HG03139 (cell line): ENCODE data around the gene SBK2.

Experiments
- ATAC-seq: cut with Tn5 transposase; IDR thresholded peaks from one replicate; pipeline ENCODE4 v1.9.1; 2021; ENCODE audit not compliant: unreplicated experiment

SBK2 gene

DNA sequence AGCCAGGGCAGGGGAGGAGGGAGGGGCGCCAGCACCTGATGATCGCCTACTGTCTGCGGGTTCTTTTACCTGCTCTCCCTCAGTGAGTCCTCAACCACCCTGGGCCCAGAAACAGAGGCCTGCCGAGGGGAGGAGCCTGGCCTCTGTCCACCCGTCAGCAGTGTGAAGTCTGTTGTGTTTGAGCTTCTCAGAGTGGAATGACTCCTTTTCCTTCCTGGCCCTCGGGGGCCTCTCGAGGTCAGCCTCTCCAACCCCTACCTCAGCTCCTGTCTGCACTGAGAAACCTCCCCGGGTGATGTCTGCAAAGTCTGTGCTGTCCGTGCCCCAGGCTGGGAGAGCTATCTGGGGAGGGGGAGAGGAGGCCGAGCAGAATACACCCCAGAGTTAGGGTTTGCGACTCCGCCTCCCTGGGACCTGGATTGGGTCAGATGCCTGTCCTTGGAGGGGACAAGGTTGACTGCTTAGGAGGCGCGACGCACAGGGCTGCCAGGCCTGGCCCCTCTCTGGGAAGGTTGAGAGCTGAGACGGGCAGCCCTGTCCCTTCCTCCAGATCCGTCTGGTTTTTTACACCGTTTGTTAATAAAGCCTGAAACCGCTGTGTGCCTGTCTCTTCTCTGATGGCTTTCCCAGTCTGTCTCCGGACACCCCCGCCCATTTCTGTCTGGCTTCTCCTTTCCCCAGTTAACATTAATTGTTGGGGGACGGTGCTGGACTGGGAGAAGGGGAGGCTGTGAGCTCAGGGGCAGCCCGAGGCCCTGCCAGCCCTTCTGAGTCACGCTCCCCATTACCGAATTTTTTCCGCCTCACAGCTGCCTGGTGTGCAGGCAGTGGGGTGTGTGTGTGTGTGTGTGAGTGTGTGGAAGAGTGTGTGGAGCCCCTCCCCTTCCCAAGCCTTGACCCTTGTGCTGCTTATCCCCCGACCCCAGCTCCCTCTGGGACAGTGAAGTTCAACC is 49.7 kb downstream of the SBK2 start:
- ATAC-seq = no peak

DNA sequence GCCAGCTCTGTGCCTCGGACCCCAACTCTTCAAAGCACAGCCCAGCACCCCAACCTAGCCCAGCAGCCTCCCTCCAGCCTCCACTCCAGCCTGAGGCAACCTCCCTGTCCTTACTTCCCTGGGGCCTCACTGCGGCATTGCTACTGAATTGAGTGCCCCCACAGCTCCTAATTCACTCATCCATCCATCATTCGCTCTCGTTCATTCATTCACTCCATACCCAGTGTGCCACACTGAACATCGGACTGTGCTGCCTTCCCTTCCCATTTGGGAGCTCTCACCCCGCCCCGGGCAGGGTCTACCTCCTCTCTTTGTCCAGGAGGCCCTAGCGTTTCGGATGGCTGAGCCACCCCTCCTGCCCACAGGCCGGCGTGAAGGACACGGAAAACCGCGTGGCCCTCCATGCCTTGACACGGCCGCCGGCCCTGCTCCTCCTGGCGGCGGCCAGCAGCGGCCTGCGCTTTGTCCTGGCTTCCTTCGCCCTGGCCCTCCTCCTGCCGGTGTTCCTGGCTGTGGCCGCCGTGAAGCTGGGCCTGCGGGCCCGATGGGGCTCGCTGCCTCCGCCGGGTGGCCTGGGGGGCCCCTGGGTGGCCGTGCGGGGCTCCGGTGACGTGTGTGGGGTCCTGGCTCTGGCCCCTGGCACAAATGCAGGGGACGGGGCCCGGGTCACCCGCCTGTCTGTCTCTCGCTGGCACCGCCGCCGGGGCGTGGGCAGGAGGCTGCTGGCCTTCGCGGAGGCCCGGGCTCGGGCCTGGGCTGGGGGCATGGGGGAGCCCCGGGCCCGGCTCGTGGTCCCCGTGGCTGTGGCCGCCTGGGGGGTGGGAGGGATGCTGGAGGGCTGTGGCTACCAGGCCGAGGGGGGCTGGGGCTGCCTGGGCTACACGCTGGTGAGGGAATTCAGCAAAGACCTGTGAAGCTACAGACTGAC is 50.6 kb downstream of the SBK2 start:
- ATAC-seq = no peak

DNA sequence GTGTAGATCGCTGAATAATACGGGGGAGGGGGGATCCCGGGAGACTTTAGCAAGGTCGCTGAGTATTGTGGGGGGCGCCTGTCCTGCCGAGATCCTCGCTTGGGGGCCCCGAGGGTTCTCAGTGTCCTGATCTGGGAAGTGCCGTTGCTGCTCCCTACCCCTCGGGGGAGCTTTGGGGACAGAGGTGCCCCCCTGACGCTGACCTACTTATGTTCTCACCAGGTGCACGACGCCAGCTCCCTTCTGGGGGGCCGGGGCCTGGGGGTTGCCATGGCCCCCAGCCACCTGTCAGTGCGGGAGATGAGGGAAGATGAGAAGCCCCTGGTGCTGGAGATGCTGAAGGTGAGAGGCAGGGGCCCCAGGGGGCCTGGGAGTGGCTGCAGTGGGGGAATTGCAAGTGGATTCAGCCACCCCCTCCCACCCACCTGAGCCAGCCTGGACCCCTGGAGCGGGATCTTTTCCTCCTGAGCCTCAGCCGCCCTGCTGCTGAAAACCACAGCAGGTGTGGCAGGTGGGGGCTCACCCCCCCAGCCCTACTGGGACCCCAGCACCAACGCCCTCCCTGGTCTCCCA is 51.4 kb downstream of the SBK2 start:
- ATAC-seq = no peak

DNA sequence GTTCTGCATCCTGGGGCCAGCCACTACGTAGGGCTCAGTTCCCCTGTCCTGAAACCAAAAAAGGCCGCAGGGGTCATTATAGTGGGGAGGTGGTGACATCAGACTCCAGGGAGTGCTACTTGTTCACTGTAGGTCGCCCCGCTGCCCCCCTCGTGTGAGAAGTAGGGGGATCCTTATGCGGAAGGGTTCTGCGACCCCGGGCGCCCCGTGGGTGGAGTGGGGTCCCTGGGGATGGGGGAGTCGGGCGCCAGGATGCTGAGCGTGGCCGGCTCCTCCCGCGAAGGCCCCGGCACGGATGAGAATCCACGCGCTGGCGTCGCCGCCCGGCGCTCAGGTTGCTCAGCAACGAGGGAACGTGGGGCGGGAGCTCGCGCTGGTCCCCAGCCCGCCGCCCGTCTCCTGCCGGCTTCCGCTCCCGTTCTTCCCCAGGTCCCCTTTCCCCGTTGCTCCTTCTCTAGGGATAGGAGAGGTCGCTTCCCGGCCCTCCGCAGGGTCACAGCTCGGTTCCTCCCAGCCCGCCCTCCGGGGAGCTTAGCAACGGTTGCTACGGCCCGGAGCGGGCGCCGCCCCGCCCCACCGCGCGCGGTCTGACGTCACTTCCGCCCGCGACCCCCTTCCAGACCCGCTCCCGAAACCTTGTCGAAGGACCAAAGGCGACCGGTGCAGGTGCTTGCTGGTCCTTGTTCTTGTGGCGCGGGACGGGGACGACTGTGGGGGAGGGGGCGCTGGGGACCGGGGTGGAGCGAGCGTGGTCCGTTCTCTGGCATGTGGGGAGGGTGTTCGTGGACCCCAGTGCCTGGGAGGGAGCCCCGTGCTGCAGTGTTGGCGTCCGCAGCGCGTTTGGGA is 52.1 kb downstream of the SBK2 start, which contains the start of gene NAT14:
Gene NAT14 (plus strand): TSS at position 596 of the 846 bp plus-strand sequence. CDS start 521 bp downstream, outside the sequence.
- ATAC-seq = no peak

DNA sequence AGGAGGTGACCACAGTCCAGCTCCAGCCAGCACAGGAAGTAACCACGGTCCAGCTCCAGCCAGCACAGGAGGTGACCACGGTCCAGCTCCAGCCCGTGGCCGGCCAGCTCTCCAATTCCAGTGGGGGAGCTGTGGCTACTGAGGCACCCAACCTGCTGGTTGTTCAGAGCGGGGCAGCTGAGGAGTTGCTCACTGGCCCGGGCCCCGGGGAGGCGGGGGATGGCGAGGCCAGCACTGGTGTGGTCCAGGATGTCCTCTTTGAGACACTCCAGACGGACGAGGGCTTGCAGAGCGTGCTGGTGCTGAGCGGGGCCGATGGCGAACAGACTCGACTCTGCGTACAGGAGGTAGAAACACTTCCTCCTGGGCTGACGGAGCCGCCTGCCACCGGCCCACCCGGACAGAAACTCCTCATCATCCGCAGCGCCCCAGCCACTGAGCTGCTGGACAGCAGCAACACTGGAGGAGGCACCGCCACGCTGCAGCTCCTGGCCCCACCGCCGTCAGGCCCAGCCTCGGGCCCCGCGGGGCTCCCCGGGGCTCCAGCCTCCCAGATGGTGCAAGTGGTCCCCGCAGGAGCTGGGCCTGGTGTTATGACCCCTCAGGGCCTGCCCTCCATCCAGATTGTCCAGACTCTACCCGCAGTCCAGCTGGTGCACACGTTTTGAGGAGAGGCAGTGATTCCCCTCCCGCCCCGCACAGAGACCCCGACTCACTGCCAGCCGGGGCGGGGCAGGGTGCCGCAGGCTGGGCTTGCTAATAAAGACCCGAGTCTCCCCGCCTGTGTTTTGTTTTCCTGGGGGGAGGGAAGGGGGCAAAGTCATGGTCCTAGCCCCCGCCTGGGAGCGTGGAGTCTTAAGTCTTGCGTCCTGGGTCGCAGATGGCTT is 53.0 kb downstream of the SBK2 start:
- ATAC-seq = no peak

DNA sequence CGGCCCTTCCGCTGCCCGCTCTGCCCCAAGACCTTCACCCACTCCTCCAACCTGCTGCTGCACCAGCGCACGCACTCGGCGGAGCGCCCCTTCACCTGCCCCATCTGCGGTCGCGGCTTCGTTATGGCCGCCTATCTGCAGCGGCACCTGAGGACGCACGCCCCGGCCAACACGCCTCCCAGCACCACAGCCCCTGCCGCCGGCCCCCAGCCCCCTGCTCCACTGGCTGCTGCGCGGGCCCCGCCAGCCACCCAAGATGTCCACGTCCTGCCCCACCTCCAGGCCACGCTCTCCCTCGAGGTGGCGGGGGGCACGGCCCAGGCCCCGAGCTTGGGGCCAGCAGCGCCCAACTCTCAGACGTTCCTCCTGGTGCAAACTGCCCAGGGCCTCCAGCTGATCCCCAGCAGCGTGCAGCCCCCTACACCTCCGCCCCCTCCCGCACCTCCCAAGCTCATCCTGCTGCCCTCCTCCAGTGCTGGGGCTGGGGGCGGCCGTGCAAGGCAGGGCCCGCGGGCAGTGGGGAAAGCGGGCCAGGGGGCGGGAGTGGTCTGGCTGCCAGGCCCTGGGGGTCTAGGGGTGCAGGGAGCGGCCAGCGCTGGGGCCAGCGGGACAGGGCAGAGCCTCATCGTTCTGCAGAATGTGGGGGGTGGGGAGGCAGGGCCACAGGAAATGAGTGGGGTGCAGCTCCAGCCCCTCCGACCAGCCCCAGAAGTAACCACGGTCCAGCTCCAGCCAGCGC is 53.8 kb downstream of the SBK2 start:
- ATAC-seq = no peak

DNA sequence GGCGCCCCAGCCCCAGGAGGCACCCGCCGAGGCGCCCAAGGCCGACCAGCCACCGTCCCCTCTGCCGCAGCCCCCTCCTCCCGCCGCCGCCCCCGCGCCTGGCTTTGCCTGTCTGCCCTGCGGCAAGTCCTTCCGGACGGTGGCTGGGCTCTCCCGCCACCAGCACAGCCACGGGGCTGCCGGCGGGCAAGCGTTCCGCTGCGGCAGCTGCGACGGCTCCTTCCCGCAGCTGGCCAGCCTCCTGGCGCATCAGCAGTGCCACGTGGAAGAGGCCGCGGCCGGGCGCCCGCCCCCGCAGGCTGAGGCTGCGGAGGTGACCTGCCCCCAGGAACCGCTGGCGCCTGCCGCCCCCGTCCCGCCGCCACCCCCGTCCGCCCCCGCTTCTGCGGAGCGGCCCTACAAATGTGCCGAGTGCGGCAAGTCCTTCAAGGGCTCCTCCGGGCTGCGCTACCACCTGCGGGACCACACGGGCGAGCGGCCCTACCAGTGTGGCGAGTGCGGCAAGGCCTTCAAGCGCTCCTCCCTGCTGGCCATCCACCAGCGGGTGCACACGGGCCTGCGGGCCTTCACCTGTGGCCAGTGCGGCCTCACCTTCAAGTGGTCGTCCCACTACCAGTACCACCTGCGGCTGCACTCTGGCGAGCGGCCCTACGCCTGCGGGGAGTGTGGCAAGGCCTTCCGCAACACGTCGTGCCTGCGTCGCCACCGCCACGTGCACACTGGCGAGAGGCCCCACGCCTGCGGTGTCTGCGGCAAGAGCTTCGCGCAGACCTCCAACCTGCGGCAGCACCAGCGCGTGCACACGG is 54.6 kb downstream of the SBK2 start:
- ATAC-seq = no peak

DNA sequence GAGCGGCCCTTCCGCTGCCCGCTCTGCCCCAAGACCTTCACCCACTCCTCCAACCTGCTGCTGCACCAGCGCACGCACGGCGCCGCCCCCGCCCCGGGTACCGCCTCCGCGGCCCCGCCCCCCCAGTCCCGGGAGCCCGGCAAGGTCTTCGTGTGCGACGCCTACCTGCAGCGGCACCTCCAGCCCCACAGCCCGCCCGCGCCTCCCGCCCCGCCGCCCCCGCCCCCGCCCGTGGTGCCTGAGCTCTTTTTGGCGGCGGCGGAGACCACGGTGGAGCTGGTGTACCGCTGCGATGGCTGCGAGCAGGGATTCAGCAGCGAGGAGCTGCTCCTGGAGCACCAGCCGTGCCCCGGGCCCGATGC is 55.2 kb downstream of the SBK2 start:
- ATAC-seq = no peak

DNA sequence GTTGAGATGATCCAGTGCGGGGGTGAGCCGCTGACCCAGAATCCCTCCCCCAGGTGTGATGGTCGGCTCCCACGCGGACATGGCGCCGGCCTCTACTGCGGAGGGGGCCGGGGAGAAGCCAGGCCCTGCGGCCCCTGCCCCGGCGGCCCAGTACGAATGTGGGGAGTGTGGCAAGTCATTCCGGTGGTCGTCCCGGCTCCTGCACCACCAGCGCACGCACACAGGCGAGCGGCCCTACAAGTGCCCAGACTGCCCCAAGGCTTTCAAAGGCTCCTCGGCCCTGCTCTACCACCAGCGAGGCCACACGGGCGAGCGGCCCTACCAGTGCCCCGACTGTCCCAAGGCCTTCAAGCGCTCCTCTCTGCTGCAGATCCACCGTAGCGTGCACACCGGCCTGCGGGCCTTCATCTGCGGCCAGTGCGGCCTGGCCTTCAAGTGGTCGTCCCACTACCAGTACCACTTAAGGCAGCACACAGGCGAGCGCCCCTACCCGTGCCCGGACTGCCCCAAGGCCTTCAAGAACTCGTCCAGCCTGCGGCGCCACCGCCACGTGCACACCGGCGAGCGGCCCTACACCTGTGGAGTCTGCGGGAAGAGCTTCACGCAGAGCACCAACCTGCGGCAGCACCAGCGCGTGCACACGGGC is 55.7 kb downstream of the SBK2 start:
- no peak for ATAC-seq

DNA sequence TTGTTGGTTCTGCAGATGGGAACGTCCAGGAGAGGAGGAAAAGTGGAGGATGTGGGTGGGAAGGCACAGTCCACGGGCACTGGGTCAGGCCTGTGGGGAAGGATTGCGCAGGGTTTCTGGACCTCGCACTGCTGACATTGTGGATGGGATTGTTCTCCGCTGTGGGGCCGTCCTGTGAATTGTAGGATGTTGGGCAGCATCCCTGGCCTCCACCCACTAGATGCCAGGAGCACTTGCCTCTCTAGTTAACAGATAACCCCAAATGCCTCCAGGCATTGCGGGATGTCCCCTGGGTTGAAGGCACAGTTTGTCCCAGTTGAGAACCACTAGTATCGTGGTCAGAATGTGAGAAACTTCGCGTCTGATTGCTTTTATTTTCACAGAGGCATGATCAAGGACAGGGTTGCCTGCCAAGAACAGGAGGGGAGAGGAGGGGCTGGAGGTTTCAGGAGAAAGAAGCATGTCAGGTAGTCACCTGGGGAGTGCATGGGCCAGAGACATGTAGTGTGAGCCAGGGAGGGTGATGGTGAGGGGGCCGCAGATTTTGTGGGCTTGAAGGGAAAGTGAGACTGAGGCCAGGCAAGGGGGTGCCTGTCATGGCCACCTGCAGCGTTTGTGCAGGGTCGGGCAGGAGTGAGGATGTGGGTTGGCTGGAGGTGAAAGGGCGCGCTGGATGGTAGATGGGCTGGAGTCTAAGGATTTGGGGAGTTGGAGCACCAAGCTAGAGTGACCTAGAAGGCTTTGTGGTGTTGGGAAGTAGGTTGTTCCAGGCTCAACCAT is 57.3 kb downstream of the SBK2 start:
- no peak for ATAC-seq

DNA sequence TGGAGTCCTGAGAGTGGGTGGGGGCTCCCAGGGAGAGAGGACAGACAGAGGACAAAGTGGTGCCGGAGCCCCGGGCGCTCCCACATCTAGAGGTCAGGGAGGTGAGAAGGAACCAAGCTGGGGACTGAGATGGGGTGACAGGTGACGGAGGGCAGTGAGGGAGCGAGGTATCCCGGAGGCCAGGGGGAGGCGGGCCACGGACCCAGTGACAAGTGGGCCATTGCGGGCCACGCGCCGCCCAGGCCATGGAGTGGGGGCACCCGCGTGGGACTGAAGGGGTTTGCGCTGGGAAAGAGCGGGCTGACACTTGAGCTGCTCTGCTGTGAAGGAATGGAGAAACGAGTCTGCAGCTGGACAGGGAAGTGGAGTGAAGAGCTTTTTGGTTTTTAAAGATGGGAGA is 57.9 kb downstream of the SBK2 start:
- ATAC-seq = no peak
